Spleen (tissue), 11 donors: Measurements from ENCODE around the gene MAP3K19. TPM values are rescaled to one million over a fixed set of nuclear protein-coding genes. Genes with fewer than 3 reads are reported as not detected.
A peak's percentile ranks its signal among the peaks of the same experiment; 100 is the strongest.

Experiments used
- DNase-seq: peaks from one replicate; pipeline ENCODE4 v3.0.0-alpha.2; 2020
- H3K27ac ChIP-seq, 8 donors: fragments of 200-600 bp; sonication (generic) in 7 of 8; 1 replicate in 4 of 8; 2 replicates in 4 of 8; pipeline versions ENCODE4 v1.5.0 to v1.8.0; 2016 to 2021; ENCODE audit warnings: inconsistent platforms in 4 of 8, mild to moderate bottlenecking in 4 of 8, moderate library complexity in 1 of 8
- H3K27me3 ChIP-seq, 7 donors: fragments of 200-600 bp; sonication (generic) in 6 of 7; replicated peaks in 1 of 7; 1 replicate in 4 of 7; 2 replicates in 3 of 7; pipeline versions ENCODE4 v1.5.0 to v1.8.0; 2016 to 2021; ENCODE audit warnings: inconsistent platforms in 3 of 7, mild to moderate bottlenecking in 1 of 7
- H3K36me3 ChIP-seq, 6 donors: fragments of 200-600 bp; sonication (generic) in 5 of 6; 1 replicate in 4 of 6; 2 replicates in 2 of 6; pipeline versions ENCODE4 v1.5.0 to v1.8.0; 2016 to 2021; ENCODE audit warnings: inconsistent platforms in 2 of 6
- H3K4me1 ChIP-seq, 6 donors: fragments of 200-600 bp; sonication (generic) in 5 of 6; 1 replicate in 3 of 6; 2 replicates in 3 of 6; pipeline versions ENCODE4 v1.5.0 to v1.8.0; 2016 to 2021; ENCODE audit warnings: inconsistent platforms in 3 of 6
- H3K4me3 ChIP-seq, 8 donors: fragments of 200-600 bp; sonication (generic) in 7 of 8; 1 replicate in 4 of 8; 2 replicates in 4 of 8; pipeline versions ENCODE4 v1.5.0 to v1.8.0; 2016 to 2021; ENCODE audit warnings: inconsistent platforms in 4 of 8, mild to moderate bottlenecking in 4 of 8, moderate library complexity in 2 of 8
- H3K9me3 ChIP-seq, 8 donors: fragments of 200-600 bp; sonication (generic) in 7 of 8; 1 replicate in 4 of 8; 2 replicates in 4 of 8; pipeline versions ENCODE4 v1.5.0 to v1.8.0; 2016 to 2021; ENCODE audit warnings: inconsistent platforms in 4 of 8
- CTCF ChIP-seq, 11 experiments: fragments of 200-600 bp in 7 of 11; fragments of 450-650 bp in 4 of 11; sonication (generic) in 4 of 11; IDR thresholded peaks in 8 of 11; conservative IDR thresholded peaks in 3 of 11; 1 replicate in 7 of 11; 2 replicates in 4 of 11; pipeline versions ENCODE4 v1.4.0 to v1.8.0; 2016 to 2021; ENCODE audit warnings: antibody characterized with exemption in 11 of 11, inconsistent platforms in 4 of 11, mild to moderate bottlenecking in 1 of 11
- POLR2A ChIP-seq, 3 donors: fragments of 450-650 bp; IDR thresholded peaks; one replicate each; pipeline ENCODE4 v1.5.1; 2017; ENCODE audit warnings: antibody characterized with exemption in 3 of 3, mild to moderate bottlenecking in 1 of 3
- POLR2AphosphoS5 ChIP-seq, 3 donors: sonication (generic); formaldehyde crosslinking; IDR thresholded peaks; one replicate each; pipeline ENCODE4 v1.5.1; 2017; ENCODE audit warnings: antibody characterized with exemption in 3 of 3
- WGBS, 5 donors: extraction: QIAGEN DNeasy Blood & Tissue Kit in 3 of 5; methylation state at CpG; one replicate each; pipeline versions ENCODE4 v1.1.5 to v1.1.7; 2013 to 2018; 5-methylcytosine and 5-hydroxymethylcytosine counted together
- intact Hi-C: fragments of 100-400 bp; cut with DNase I; formaldehyde crosslinking; loops from one replicate; pipeline ENCODE4 v1.15.0; 2023; ENCODE audit warnings: low total_unique reads
- polyA plus RNA-seq, 3 donors: library from polyadenylated mRNA; stranded (reverse); fragments of 200-250 nt; gene quantifications; one replicate each; pipeline ENCODE4 v1.2.1, GENCODE V29; 2013
- total RNA-seq, 7 donors: library from RNA; depleted of rRNA in 3 of 7; stranded (reverse); fragments of >200 nt in 3 of 7; fragmentation: NEBNext Ultra II Directional in 4 of 7; extraction: Animal tissue kit (Norgen Biotek cat#: 25700) in 4 of 7; gene quantifications; one replicate each; pipeline versions ENCODE4 v1.1.0 to v1.2.1, GENCODE V29; 2016 to 2021
- donor health status: healthy with polysubstance abuse.
- donor health status: DM: no; HTN: no; CAD: no; lungs with moderate emphysema.
- donor health status: DM: no; HTN: no; CAD: no.
- donor health status: Bipolar disorder and iron deficiency.
- donor health status: healthy.
- donor health status: DM: no; HTN: no; CAD: no.
- donor health status: DM: yes; HTN: yes; CAD: no.

MAP3K19 gene
- total and polyA plus RNA-seq, 10 donors = not detected

- DNase-seq = no peak
- Histone ChIP-seq H3K36me3 (peaks cover 0 to 51% (median 0%) of the 10 kb centered on the region in 6 donors), H3K9me3 (no peaks in the 10 kb centered on the region), H3K27me3 (no peaks in the 10 kb centered on the region), H3K4me1 (peaks cover 41 to 100% (median 90%) of the 10 kb centered on the region in 6 donors), H3K27ac (no peak overlapping the region), H3K4me3 (no peak overlapping the region)
- 75 to 89% (median 78%) methylated on average over 3 of the region's 3 CpGs for WGBS, 5 donors
- TF ChIP-seq POLR2A (IDR thresholded peaks at IDR 0.05) (no peak), CTCF (IDR thresholded peaks at IDR 0.05 in 8 of 11, conservative IDR thresholded peaks at IDR 0.05 in 3 of 11) (no peak), POLR2AphosphoS5 (IDR thresholded peaks at IDR 0.05) (no peak)
- intact Hi-C loops = no loop called here
These were observed 120.1 kb downstream of the MAP3K19 start for GRCh38 chr2:134927195-134927594.

- WGBS, 5 donors = 77 to 92% (median 88%) methylated on average over 3 of the region's 3 CpGs
- DNase-seq = no peak
- Histone ChIP-seq H3K4me3 (no peak overlapping the region), H3K9me3 (no peaks in the 10 kb centered on the region), H3K27ac (peak overlapping the region in 1 of 8 donors; percentile 12), H3K27me3 (no peaks in the 10 kb centered on the region), H3K36me3 (peaks cover 0 to 49% (median 0%) of the 10 kb centered on the region in 6 donors), H3K4me1 (peaks cover 43 to 100% (median 91%) of the 10 kb centered on the region in 6 donors)
- intact Hi-C loops = no loop called here
- TF ChIP-seq POLR2AphosphoS5 (IDR thresholded peaks at IDR 0.05) (no peak), POLR2A (IDR thresholded peaks at IDR 0.05) (no peak), CTCF (IDR thresholded peaks at IDR 0.05 in 8 of 11, conservative IDR thresholded peaks at IDR 0.05 in 3 of 11) (no peak)
These were observed 120.9 kb downstream of the MAP3K19 start for GRCh38 chr2:134926231-134926931.

DNA sequence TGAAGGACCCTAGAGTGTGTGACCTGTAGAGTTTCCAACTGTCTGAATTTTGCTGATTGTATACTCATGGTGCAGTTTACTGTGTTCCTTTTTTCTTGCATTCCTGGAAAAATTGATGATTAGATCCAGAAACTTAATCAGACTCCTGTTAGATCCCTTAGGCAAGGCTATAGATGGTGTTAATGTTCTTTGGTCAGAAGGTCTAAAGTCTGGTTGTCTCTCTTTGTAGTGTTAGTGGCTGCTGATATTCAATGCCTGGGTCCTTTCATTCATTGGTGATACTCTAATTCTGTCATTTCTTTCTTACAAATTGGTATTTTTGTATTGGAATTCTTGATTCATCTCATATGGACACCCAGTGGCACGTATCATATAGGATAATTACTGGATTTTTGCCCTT is 122.3 kb downstream of the MAP3K19 start:
- no peak for TF ChIP-seq POLR2AphosphoS5 (IDR thresholded peaks at IDR 0.05)
- TF ChIP-seq POLR2A (IDR thresholded peaks at IDR 0.05) = no peak
- TF ChIP-seq CTCF (IDR thresholded peaks at IDR 0.05 in 8 of 11, conservative IDR thresholded peaks at IDR 0.05 in 3 of 11) = no peak
- Histone ChIP-seq H3K9me3 (no peaks in the 10 kb centered on the region), H3K4me1 (peaks cover 49 to 100% (median 97%) of the 10 kb centered on the region in 6 donors), H3K27me3 (no peaks in the 10 kb centered on the region), H3K27ac (no peak overlapping the region), H3K36me3 (peaks cover 0 to 52% (median 0%) of the 10 kb centered on the region in 6 donors), H3K4me3 (no peak overlapping the region)
- 86 to 100% (median 91%) methylated on average over 1 of the region's 1 CpG for WGBS, 5 donors
- intact Hi-C loops = no loop called here
- no peak for DNase-seq

DNA sequence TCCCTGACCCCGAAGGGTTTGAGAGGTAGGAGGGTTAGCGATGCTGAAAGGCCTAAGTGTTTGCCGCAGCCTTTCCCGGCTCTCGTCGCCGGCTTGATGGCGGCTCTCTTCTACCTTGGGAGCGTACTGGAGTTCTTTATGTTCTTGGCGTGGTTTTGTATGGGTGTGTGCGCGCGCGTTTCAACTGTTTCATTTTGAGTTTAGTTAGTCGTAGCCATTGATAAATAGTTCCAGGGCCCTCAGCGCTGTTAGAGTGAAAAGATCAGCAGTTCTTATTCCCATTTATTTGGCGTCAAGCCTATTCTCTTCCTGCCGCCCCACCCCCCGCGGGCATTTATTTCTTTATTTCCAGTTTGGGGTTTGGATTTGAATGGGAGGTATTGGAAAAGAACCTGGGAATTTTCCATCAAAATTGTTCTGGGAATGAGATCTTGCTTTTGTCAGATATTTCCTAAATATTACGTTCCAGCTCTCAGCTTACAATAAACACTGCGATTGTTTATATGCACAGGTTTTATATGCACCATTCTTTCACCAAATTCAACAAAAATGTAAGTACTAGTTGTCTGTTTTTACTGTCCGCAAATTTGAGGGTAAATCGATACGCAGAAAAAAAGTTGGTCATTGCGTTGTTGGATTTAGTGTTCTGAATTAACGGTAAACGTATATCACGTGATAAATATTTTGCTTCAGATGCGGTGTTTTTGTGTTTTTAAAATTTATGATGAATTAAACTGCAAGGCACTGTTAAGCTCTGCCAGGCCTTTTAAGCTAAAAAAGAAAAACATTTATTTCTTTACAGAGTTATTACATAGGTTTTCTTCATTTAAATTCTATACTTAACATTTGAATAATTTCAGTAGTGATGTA is 127.7 kb downstream of the MAP3K19 start:
- intact Hi-C loops = no loop called here
- no peak for TF ChIP-seq CTCF (IDR thresholded peaks at IDR 0.05 in 8 of 11, conservative IDR thresholded peaks at IDR 0.05 in 3 of 11)
- TF ChIP-seq POLR2A (IDR thresholded peaks at IDR 0.05) = no peak
- no peak for TF ChIP-seq POLR2AphosphoS5 (IDR thresholded peaks at IDR 0.05)
- WGBS, 5 donors = 1 to 3% (median 2%) methylated on average over 30 of the region's 30 CpGs
- Histone ChIP-seq H3K9me3 (no peaks in the 10 kb centered on the region), H3K4me1 (peaks cover 33 to 67% (median 59%) of the 10 kb centered on the region in 6 donors), H3K27ac (peak overlapping the region; percentile 93 to 99 (median 97)), H3K27me3 (no peaks in the 10 kb centered on the region), H3K4me3 (peak overlapping the region; percentile 80 to 96 (median 88)), H3K36me3 (peaks cover 0 to 29% (median 0%) of the 10 kb centered on the region in 6 donors)
- DNase-seq = no peak
